H1 (cell line): ENCODE data around the gene GALNT7. TPM values are rescaled to one million over a fixed set of nuclear protein-coding genes. Genes with fewer than 3 reads are reported as not detected.

Source experiments
- ATF2 ChIP-seq: IDR thresholded peaks from 2 replicates; pipeline ENCODE4 v1.6.1; 2012; ENCODE audit warnings: low read length, inconsistent platforms
- CEBPB ChIP-seq: IDR thresholded peaks from 2 replicates; pipeline ENCODE4 v1.6.1; 2012; ENCODE audit warnings: low read depth, low read length
- CTCF ChIP-seq, 3 experiments: IDR thresholded peaks; 1 replicate in 2 of 3; 2 replicates in 1 of 3; pipeline versions ENCODE4 v1.5.1 to v1.6.1; 2011; ENCODE audit warnings: low read length in 3 of 3, mild to moderate bottlenecking in 3 of 3, inconsistent platforms in 2 of 3, low read depth in 1 of 3, moderate library complexity in 1 of 3; ENCODE audit not compliant: insufficient read depth in 1 of 3; ENCODE audit errors: control extremely low read depth in 1 of 3
- GTF2F1 ChIP-seq: IDR thresholded peaks from 2 replicates; pipeline ENCODE4 v1.6.1; 2012; ENCODE audit warnings: low read depth, low read length, improper control_type of control experiment, borderline replicate concordance
- JUND ChIP-seq: IDR thresholded peaks from 2 replicates; pipeline ENCODE4 v1.6.1; 2011; ENCODE audit warnings: mild to moderate bottlenecking, improper control_type of control experiment, low read length
- MAX ChIP-seq: IDR thresholded peaks from 2 replicates; pipeline ENCODE4 v1.6.1; 2012; ENCODE audit warnings: inconsistent platforms
- PHF8 ChIP-seq: fragments of 200-600 bp; sonication (generic); conservative IDR thresholded peaks from 2 replicates; pipeline ENCODE4 v1.7.1; 2012; ENCODE audit warnings: low read depth, mild to moderate bottlenecking, inconsistent platforms, low read length, moderate library complexity
- SIX5 ChIP-seq: IDR thresholded peaks from 2 replicates; pipeline ENCODE4 v1.6.1; 2011; ENCODE audit warnings: mild to moderate bottlenecking, low read depth, low read length
- polyA plus RNA-seq, 7 experiments: library from polyadenylated mRNA; depleted of rRNA in 3 of 7; stranded (reverse) in 5 of 7; unstranded in 2 of 7; fragments of >200 nt in 5 of 7; fragments of 200-250 nt in 2 of 7; gene quantifications; 1 replicate in 5 of 7; 2 replicates in 1 of 7; 4 replicates in 1 of 7; pipeline versions ENCODE4 v1.2.1 to v1.2.3, GENCODE V29; 2011 to 2013; ENCODE audit warnings: missing spikeins in 2 of 7, mixed read lengths in 2 of 7
- total RNA-seq: library from RNA; stranded (reverse); fragmentation: NEBNext Ultra II Directional; extraction: Animal tissue kit (Norgen Biotek cat#: 25700); gene quantifications from 2 replicates; pipeline ENCODE4 v1.2.1, GENCODE V29; 2021

The GALNT7 gene
- total and polyA plus RNA-seq, 2 of the 8 experiments (the other 6 are each of a cell fraction or from before 2014, with no cell fraction given): 22.4 to 85.5 TPM

- TF ChIP-seq ATF2: no peak
- TF ChIP-seq CTCF (IDR thresholded peaks at IDR 0.05; ENCODE audit: control extremely low read depth in 1 of 3, insufficient read depth in 1 of 3, low read depth in 1 of 3, low read length in 3 of 3): no peak
- TF ChIP-seq PHF8: no peak
- TF ChIP-seq JUND: no peak
- no peak for TF ChIP-seq MAX
- TF ChIP-seq CEBPB: no peak
- TF ChIP-seq SIX5: no peak
- TF ChIP-seq GTF2F1: no peak
These were observed 113.6 kb downstream of the GALNT7 start (continued) for GRCh38 chr4:173282256-173282562.
